GM19395 (cell line): Measurements from ENCODE around the gene BOD1.

ENCODE experiments used
- ATAC-seq: cut with Tn5 transposase; IDR thresholded peaks from one replicate; pipeline ENCODE4 v1.9.1; 2021; ENCODE audit warnings: mild to moderate bottlenecking, moderate library complexity; ENCODE audit not compliant: unreplicated experiment

BOD1 gene

GRCh38 chr5:173578947-173579615 lies 37.4 kb downstream of the BOD1 start:
- ATAC-seq: no peak

- ATAC-seq: no peak
Observed at GRCh38 chr5:173577817-173578216, 38.6 kb downstream of the BOD1 start.

- no peak for ATAC-seq
Observed at GRCh38 chr5:173577166-173577565, 39.3 kb downstream of the BOD1 start.

GRCh38 chr5:173575985-173576384 lies 40.5 kb downstream of the BOD1 start:
- ATAC-seq: no peak

GRCh38 chr5:173574983-173575382 lies 41.5 kb downstream of the BOD1 start:
- ATAC-seq: no peak

GRCh38 chr5:173573126-173573960 lies 43.1 kb downstream of the BOD1 start:
- ATAC-seq: peak; percentile 71

GRCh38 chr5:173572431-173573125 lies 43.9 kb downstream of the BOD1 start:
- no peak for ATAC-seq

GRCh38 chr5:173570321-173571090 lies 45.9 kb downstream of the BOD1 start:
- ATAC-seq: no peak

GRCh38 chr5:173568703-173569102 lies 47.7 kb downstream of the BOD1 start:
- no peak for ATAC-seq

- no peak for ATAC-seq
Observed at GRCh38 chr5:173568128-173568527, 48.3 kb downstream of the BOD1 start.

- ATAC-seq: no peak
Observed at GRCh38 chr5:173567548-173567947, 48.9 kb downstream of the BOD1 start.

GRCh38 chr5:173565491-173566072 lies 50.9 kb downstream of the BOD1 start:
- no peak for ATAC-seq

- ATAC-seq: no peak
Observed at GRCh38 chr5:173564106-173564505, 52.3 kb downstream of the BOD1 start.

GRCh38 chr5:173563246-173563645 lies 53.2 kb downstream of the BOD1 start:
- no peak for ATAC-seq

GRCh38 chr5:173562451-173562850 lies 54.0 kb downstream of the BOD1 start:
- no peak for ATAC-seq
